Natural killer cell (primary cell): ENCODE measurements around the gene PCYT2. TPM values are rescaled to one million over a fixed set of nuclear protein-coding genes. Genes with fewer than 3 reads are reported as not detected.

Source experiments
- ATAC-seq, 3 donors: fragments of 150-1000 bp in 2 of 3; fragments of 200-7000 bp in 1 of 3; cut with Tn5 transposase; 1 replicate in 1 of 3; 2 replicates in 2 of 3; pipeline ENCODE4 v1.10.0; 2021; ENCODE audit warnings: mild to moderate bottlenecking in 2 of 3, moderate library complexity in 2 of 3
- DNase-seq, 2 donors: peaks; one replicate each; pipeline versions ENCODE4 v3.0.0 to v3.0.0-alpha.2; 2013 to 2021; ENCODE audit warnings: mixed read lengths in 1 of 2
- H3K27ac ChIP-seq: one replicate; pipeline ENCODE4 v1.5.1; 2013; ENCODE audit warnings: mild to moderate bottlenecking, low read length
- H3K27me3 ChIP-seq: one replicate; pipeline ENCODE4 v1.6.1; 2013; ENCODE audit warnings: low read length; ENCODE audit not compliant: control insufficient read depth, insufficient read depth
- H3K36me3 ChIP-seq: one replicate; pipeline ENCODE4 v1.6.1; 2013; ENCODE audit warnings: low read length; ENCODE audit not compliant: control insufficient read depth, insufficient read depth
- H3K4me1 ChIP-seq: one replicate; pipeline ENCODE4 v1.6.1; 2013; ENCODE audit warnings: low read length; ENCODE audit not compliant: control insufficient read depth, insufficient read depth
- H3K4me3 ChIP-seq: one replicate; pipeline ENCODE4 v1.5.1; 2013; ENCODE audit warnings: low read length
- H3K9me3 ChIP-seq: one replicate; pipeline ENCODE4 v1.6.1; 2013; ENCODE audit warnings: low read length; ENCODE audit not compliant: control insufficient read depth, insufficient read depth
- H3K27ac Mint-ChIP-seq, 2 donors: one replicate each; pipeline ENCODE4 v1.8.0; 2022; ENCODE audit warnings: mild to moderate bottlenecking in 2 of 2, mixed read lengths in 2 of 2, moderate library complexity in 1 of 2
- H3K27me3 Mint-ChIP-seq, 2 donors: one replicate each; pipeline ENCODE4 v1.8.0; 2022; ENCODE audit warnings: low read depth in 2 of 2, mixed read lengths in 2 of 2
- H3K36me3 Mint-ChIP-seq: one replicate; pipeline ENCODE4 v1.8.0; 2022; ENCODE audit warnings: mixed read lengths
- H3K4me1 Mint-ChIP-seq, 2 donors: one replicate each; pipeline ENCODE4 v1.8.0; 2022; ENCODE audit warnings: mixed read lengths in 2 of 2
- H3K4me3 Mint-ChIP-seq: one replicate; pipeline ENCODE4 v1.8.0; 2022; ENCODE audit warnings: mild to moderate bottlenecking, moderate library complexity, mixed read lengths
- H3K9me3 Mint-ChIP-seq, 2 donors: one replicate each; pipeline ENCODE4 v1.8.0; 2022; ENCODE audit warnings: mixed read lengths in 2 of 2
- WGBS: methylation state at CpG from one replicate; pipeline ENCODE4 v1.1.7; 2013; ENCODE audit warnings: missing lambda C conversion rate; ENCODE audit not compliant: insufficient coverage; 5-methylcytosine and 5-hydroxymethylcytosine counted together
- intact Hi-C: fragments of 100-400 bp; cut with micrococcal nuclease; formaldehyde crosslinking; loops from one replicate; pipeline ENCODE4 v1.14.2; 2022
- total RNA-seq, 4 donors: library from RNA; stranded (reverse); fragments of 120-200 nt in 1 of 4; gene quantifications; one replicate each; pipeline versions ENCODE4 v1.2.3 to v1.2.4, GENCODE V29; 2013 to 2022
- TF ChIP-seq, protein P1 (sequence below): fragments of 200-600 bp; IDR thresholded peaks from one replicate; pipeline ENCODE4 v1.8.0; 2022; ENCODE audit warnings: antibody characterized with exemption

The PCYT2 gene
- total RNA-seq, 3 donors from 2014 or later (not counting 1 experiment from before 2014, with no cell fraction given): 30.6 to 34.4 (median 34.2) TPM

DNA sequence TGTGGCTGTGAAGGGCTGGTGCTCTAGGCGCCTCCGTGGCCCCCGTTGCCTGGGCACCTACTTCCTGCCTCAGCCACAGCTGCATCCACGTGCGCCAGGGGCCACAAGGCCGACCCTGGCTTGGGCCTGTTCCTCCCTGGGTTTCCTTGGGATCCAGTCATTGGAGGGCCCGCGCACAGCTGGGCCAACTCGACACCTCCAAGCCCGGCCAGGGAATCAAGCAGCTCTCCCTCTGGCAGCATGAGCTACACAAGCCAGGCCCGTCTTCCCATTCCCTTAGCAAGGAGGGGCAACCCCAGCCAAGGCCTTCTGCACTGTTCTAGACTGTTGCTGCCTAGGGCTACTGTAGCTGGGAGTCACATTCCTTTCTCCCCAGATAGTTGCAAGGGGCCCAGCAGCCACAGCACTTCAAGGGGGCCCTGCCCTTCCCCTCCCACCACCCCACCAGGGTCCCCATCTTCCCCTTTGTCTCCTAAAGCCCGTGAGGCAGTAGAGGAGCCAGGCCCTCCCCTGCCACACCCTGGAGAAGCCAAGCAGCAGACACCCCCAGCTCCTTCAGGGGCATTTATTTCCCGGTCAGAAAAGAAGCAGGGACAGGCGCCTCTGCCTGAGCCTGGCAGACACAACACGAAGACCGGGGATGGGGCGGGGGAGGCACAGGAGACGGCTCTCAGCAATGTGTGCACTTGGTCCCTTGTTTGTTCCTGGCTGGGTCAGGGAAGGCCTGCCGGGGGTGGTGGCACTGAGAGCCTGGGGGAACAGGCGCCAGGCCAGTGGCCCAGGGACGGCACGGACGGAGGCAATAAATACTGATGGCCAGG is 43.8 kb downstream of the PCYT2 start:
- Mint-ChIP-seq H3K27me3 (no peaks in the 10 kb centered on the region), H3K36me3 (no peaks in the 10 kb centered on the region), H3K4me1 (peaks cover 24 to 50% of the 10 kb centered on the region in 2 donors), H3K4me3 (peak overlapping the region; percentile 47), H3K27ac (peak overlapping the region; percentile 75 to 87), H3K9me3 (no peaks in the 10 kb centered on the region)
- ATAC-seq (no peak), DNase-seq (peak in 1 of 2 donors; percentile 50)
- WGBS: 58% methylated on average over 23 of the region's 23 CpGs
- intact Hi-C loops: no loop called here
- Histone ChIP-seq H3K4me1 (peaks cover 48% of the 10 kb centered on the region), H3K27me3 (no peaks in the 10 kb centered on the region), H3K36me3 (peaks cover 28% of the 10 kb centered on the region), H3K9me3 (no peaks in the 10 kb centered on the region), H3K4me3 (no peak overlapping the region), H3K27ac (peak overlapping the region; percentile 29)
- TF ChIP-seq, protein P1, sequence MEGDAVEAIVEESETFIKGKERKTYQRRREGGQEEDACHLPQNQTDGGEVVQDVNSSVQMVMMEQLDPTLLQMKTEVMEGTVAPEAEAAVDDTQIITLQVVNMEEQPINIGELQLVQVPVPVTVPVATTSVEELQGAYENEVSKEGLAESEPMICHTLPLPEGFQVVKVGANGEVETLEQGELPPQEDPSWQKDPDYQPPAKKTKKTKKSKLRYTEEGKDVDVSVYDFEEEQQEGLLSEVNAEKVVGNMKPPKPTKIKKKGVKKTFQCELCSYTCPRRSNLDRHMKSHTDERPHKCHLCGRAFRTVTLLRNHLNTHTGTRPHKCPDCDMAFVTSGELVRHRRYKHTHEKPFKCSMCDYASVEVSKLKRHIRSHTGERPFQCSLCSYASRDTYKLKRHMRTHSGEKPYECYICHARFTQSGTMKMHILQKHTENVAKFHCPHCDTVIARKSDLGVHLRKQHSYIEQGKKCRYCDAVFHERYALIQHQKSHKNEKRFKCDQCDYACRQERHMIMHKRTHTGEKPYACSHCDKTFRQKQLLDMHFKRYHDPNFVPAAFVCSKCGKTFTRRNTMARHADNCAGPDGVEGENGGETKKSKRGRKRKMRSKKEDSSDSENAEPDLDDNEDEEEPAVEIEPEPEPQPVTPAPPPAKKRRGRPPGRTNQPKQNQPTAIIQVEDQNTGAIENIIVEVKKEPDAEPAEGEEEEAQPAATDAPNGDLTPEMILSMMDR: no peak

- peaks cover 47% of the 10 kb centered on the region for H3K4me1 ChIP-seq
- H3K36me3 Mint-ChIP-seq: no peaks in the 10 kb centered on the region
- H3K27ac Mint-ChIP-seq: peak overlapping the region; percentile 75 to 87
- no peaks in the 10 kb centered on the region for H3K9me3 Mint-ChIP-seq
- H3K4me3 ChIP-seq: no peak overlapping the region
- H3K9me3 ChIP-seq: no peaks in the 10 kb centered on the region
- no peak for ATAC-seq
- 68% methylated on average over 15 of the region's 18 CpGs for WGBS
- no peak for DNase-seq
- no peaks in the 10 kb centered on the region for H3K27me3 ChIP-seq
- H3K4me3 Mint-ChIP-seq: peak overlapping the region; percentile 4
- peaks cover 28% of the 10 kb centered on the region for H3K36me3 ChIP-seq
- peaks cover 24 to 44% of the 10 kb centered on the region in 2 donors for H3K4me1 Mint-ChIP-seq
- H3K27ac ChIP-seq: peak overlapping the region; percentile 9
- TF ChIP-seq, protein P1: no peak
- H3K27me3 Mint-ChIP-seq: no peaks in the 10 kb centered on the region
- intact Hi-C loops: no loop called here
These were observed 44.6 kb downstream of the PCYT2 start for GRCh38 chr17:81866440-81867169.

GRCh38 chr17:81865733-81866439 is 45.3 kb downstream of the PCYT2 start:
- H3K27me3 ChIP-seq: no peaks in the 10 kb centered on the region
- H3K4me1 Mint-ChIP-seq: peaks cover 24 to 51% of the 10 kb centered on the region in 2 donors
- H3K4me1 ChIP-seq: peaks cover 50% of the 10 kb centered on the region
- H3K27ac ChIP-seq: no peak overlapping the region
- H3K4me3 ChIP-seq: no peak overlapping the region
- DNase-seq (no peak), ATAC-seq (no peak)
- H3K36me3 ChIP-seq: peaks cover 28% of the 10 kb centered on the region
- no peaks in the 10 kb centered on the region for H3K9me3 Mint-ChIP-seq
- 89% methylated on average over 18 of the region's 18 CpGs for WGBS
- peak overlapping the region; percentile 75 to 87 for H3K27ac Mint-ChIP-seq
- TF ChIP-seq, protein P1: no peak
- no peaks in the 10 kb centered on the region for H3K27me3 Mint-ChIP-seq
- H3K36me3 Mint-ChIP-seq: no peaks in the 10 kb centered on the region
- intact Hi-C loops: no loop called here
- peak overlapping the region; percentile 21 for H3K4me3 Mint-ChIP-seq
- no peaks in the 10 kb centered on the region for H3K9me3 ChIP-seq
